ENCODE results near the gene CHD2.

The CHD2 gene

GRCh38 chr15:92930054-92930621 is 30.0 kb downstream of the CHD2 start:
- no peak for DNase-seq (ENCODE audit: low read depth in 2 of 2, low spot score in 1 of 2)

- DNase-seq (ENCODE audit: low read depth in 2 of 2, low spot score in 1 of 2) = no peak
Measured at GRCh38 chr15:92930776-92931175, 30.7 kb downstream of the CHD2 start.

- DNase-seq (ENCODE audit: low read depth in 2 of 2, low spot score in 1 of 2) = no peak
Measured at GRCh38 chr15:92932946-92933649, 33.0 kb downstream of the CHD2 start.

GRCh38 chr15:92933831-92934230 is 33.7 kb downstream of the CHD2 start:
- no peak for DNase-seq (ENCODE audit: low read depth in 2 of 2, low spot score in 1 of 2)

- DNase-seq (ENCODE audit: low read depth in 2 of 2, low spot score in 1 of 2) = no peak
Measured at GRCh38 chr15:92934716-92935115, 34.6 kb downstream of the CHD2 start.

- DNase-seq (ENCODE audit: low read depth in 2 of 2, low spot score in 1 of 2) = no peak
Measured at GRCh38 chr15:92936138-92936537, 36.0 kb downstream of the CHD2 start.

GRCh38 chr15:92936693-92937092 is 36.6 kb downstream of the CHD2 start:
- no peak for DNase-seq (ENCODE audit: low read depth in 2 of 2, low spot score in 1 of 2)

GRCh38 chr15:92937901-92938300 is 37.8 kb downstream of the CHD2 start:
- no peak for DNase-seq (ENCODE audit: low read depth in 2 of 2, low spot score in 1 of 2)

GRCh38 chr15:92938387-92938786 is 38.3 kb downstream of the CHD2 start:
- DNase-seq (ENCODE audit: low read depth in 2 of 2, low spot score in 1 of 2) = no peak

GRCh38 chr15:92941668-92942067 is 41.5 kb downstream of the CHD2 start:
- no peak for DNase-seq (ENCODE audit: low read depth in 2 of 2, low spot score in 1 of 2)

GRCh38 chr15:92942706-92943105 is 42.6 kb downstream of the CHD2 start:
- DNase-seq (ENCODE audit: low read depth in 2 of 2, low spot score in 1 of 2) = no peak

- DNase-seq (ENCODE audit: low read depth in 2 of 2, low spot score in 1 of 2) = no peak
Measured at GRCh38 chr15:92943581-92943980, 43.5 kb downstream of the CHD2 start.

- DNase-seq (ENCODE audit: low read depth in 2 of 2, low spot score in 1 of 2) = no peak
Measured at GRCh38 chr15:92944946-92945521, 44.9 kb downstream of the CHD2 start.

GRCh38 chr15:92947071-92947730 is 47.1 kb downstream of the CHD2 start:
- DNase-seq (ENCODE audit: low read depth in 2 of 2, low spot score in 1 of 2) = no peak

GRCh38 chr15:92949604-92950249 is 49.6 kb downstream of the CHD2 start:
- DNase-seq (ENCODE audit: low read depth in 2 of 2, low spot score in 1 of 2) = no peak

GRCh38 chr15:92951800-92952457 is 51.8 kb downstream of the CHD2 start:
- no peak for DNase-seq (ENCODE audit: low read depth in 2 of 2, low spot score in 1 of 2)

GRCh38 chr15:92952458-92952850 is 52.3 kb downstream of the CHD2 start:
- DNase-seq (ENCODE audit: low read depth in 2 of 2, low spot score in 1 of 2) = no peak

- no peak for DNase-seq (ENCODE audit: low read depth in 2 of 2, low spot score in 1 of 2)
Measured at GRCh38 chr15:92953566-92953965, 53.4 kb downstream of the CHD2 start.

GRCh38 chr15:92954002-92954401 is 53.9 kb downstream of the CHD2 start:
- DNase-seq (ENCODE audit: low read depth in 2 of 2, low spot score in 1 of 2) = no peak

- DNase-seq (ENCODE audit: low read depth in 2 of 2, low spot score in 1 of 2) = no peak
Measured at GRCh38 chr15:92954578-92954977, 54.5 kb downstream of the CHD2 start.

GRCh38 chr15:92955706-92956105 is 55.6 kb downstream of the CHD2 start:
- DNase-seq (ENCODE audit: low read depth in 2 of 2, low spot score in 1 of 2) = no peak
